Thymus (tissue), 14 donors: ENCODE results near the gene UBA5. TPM values are rescaled to one million over a fixed set of nuclear protein-coding genes. Genes with fewer than 3 reads are reported as not detected.
"Not testable (repeated sequence)": the region's sequence is repeated elsewhere in the genome, so short reads cannot be mapped to it uniquely, and the experiment has no call there.

ENCODE experiments used
- DNase-seq, 9 donors: peaks; one replicate each; pipeline ENCODE4 v3.0.0-alpha.2; 2013; ENCODE audit warnings: low spot score in 9 of 9, low read depth in 6 of 9, missing footprints in 1 of 9
- H3K27ac ChIP-seq, 2 donors: one replicate each; pipeline ENCODE4 v1.5.1; 2013; ENCODE audit warnings: control low read depth in 1 of 2, low read depth in 1 of 2, low read length in 1 of 2, mild to moderate bottlenecking in 1 of 2, moderate library complexity in 1 of 2
- H3K27me3 ChIP-seq, 2 donors: one replicate each; pipeline ENCODE4 v1.5.1; 2013; ENCODE audit warnings: low read length in 1 of 2; ENCODE audit not compliant: control insufficient read depth in 2 of 2, insufficient read depth in 1 of 2
- H3K36me3 ChIP-seq, 2 donors: one replicate each; pipeline ENCODE4 v1.5.1; 2013; ENCODE audit warnings: low read length in 1 of 2, mild to moderate bottlenecking in 1 of 2, moderate library complexity in 1 of 2; ENCODE audit not compliant: control insufficient read depth in 2 of 2, insufficient read depth in 2 of 2
- H3K4me1 ChIP-seq, 2 donors: one replicate each; pipeline ENCODE4 v1.5.1; 2013; ENCODE audit warnings: low read length in 2 of 2; ENCODE audit not compliant: control insufficient read depth in 2 of 2, insufficient read depth in 2 of 2
- H3K4me3 ChIP-seq, 2 donors: one replicate each; pipeline ENCODE4 v1.5.1; 2013; ENCODE audit warnings: low read length in 2 of 2, control low read depth in 1 of 2, mild to moderate bottlenecking in 1 of 2
- H3K9me3 ChIP-seq, 2 donors: one replicate each; pipeline ENCODE4 v1.5.1; 2013; ENCODE audit warnings: low read length in 1 of 2, mild to moderate bottlenecking in 1 of 2; ENCODE audit not compliant: control insufficient read depth in 2 of 2, insufficient read depth in 1 of 2
- WGBS: extraction: QIAGEN DNeasy Blood & Tissue Kit; methylation state at CpG from one replicate; pipeline ENCODE4 v1.1.7; 2013; 5-methylcytosine and 5-hydroxymethylcytosine counted together
- long read RNA-seq, 10 donors: transcript quantifications; one replicate each; lab custom pipeline, GENCODE V29; 2026
- polyA plus RNA-seq: library from polyadenylated mRNA; stranded (reverse); fragments of 200-250 nt; gene quantifications from one replicate; pipeline ENCODE4 v1.2.3, GENCODE V29; 2013
- total RNA-seq: library from RNA; stranded (reverse); fragments of 120-200 nt; gene quantifications from one replicate; pipeline ENCODE4 v1.2.4, GENCODE V29; 2013
- donor health status: healthy.

Gene UBA5
- total RNA-seq (33.9 TPM), polyA plus RNA-seq (42.6 TPM)
- long read RNA-seq, donor 1, partial matches to known transcripts, result 0 of 3 reads
- long read RNA-seq, donor 1, other reads (novel, unspliced or antisense), result 0 of 3 reads
- long read RNA-seq, donor 2, transcript UBA5-202 (12 exons, 3,705 nt), result major isoform, 37 of 151 reads
- long read RNA-seq, donor 2, transcript UBA5-212 (3 exons, 505 nt), result minor isoform, 10 of 151 reads
- long read RNA-seq, donor 2, partial matches to known transcripts, result 92 of 151 reads
- long read RNA-seq, donor 2, other reads (novel, unspliced or antisense), result 11 of 151 reads
- long read RNA-seq, donor 3, transcript UBA5-202 (12 exons, 3,705 nt), result major isoform, 12 of 52 reads
- long read RNA-seq, donor 3, partial matches to known transcripts, result 38 of 52 reads
- long read RNA-seq, donor 3, other reads (novel, unspliced or antisense), result 0 of 52 reads
- long read RNA-seq, donor 4, transcript UBA5-202 (12 exons, 3,705 nt), result major isoform, 5 of 14 reads
- long read RNA-seq, donor 4, partial matches to known transcripts, result 7 of 14 reads
- long read RNA-seq, donor 4, other reads (novel, unspliced or antisense), result 0 of 14 reads
- long read RNA-seq, donor 5, transcript UBA5-202 (12 exons, 3,705 nt), result major isoform, 9 of 52 reads
- long read RNA-seq, donor 5, partial matches to known transcripts, result 41 of 52 reads
- long read RNA-seq, donor 5, other reads (novel, unspliced or antisense), result 0 of 52 reads
- long read RNA-seq, donor 6, transcript UBA5-202 (12 exons, 3,705 nt), result major isoform, 9 of 22 reads
- long read RNA-seq, donor 6, partial matches to known transcripts, result 9 of 22 reads
- long read RNA-seq, donor 6, other reads (novel, unspliced or antisense), result 0 of 22 reads
- long read RNA-seq, donor 7, transcript UBA5-202 (12 exons, 3,705 nt), result major isoform, 15 of 24 reads
- long read RNA-seq, donor 7, partial matches to known transcripts, result 6 of 24 reads
- long read RNA-seq, donor 7, other reads (novel, unspliced or antisense), result 0 of 24 reads
- long read RNA-seq, donor 8, partial matches to known transcripts, result 0 of 2 reads
- long read RNA-seq, donor 8, other reads (novel, unspliced or antisense), result 0 of 2 reads
- long read RNA-seq, donor 9, transcript UBA5-202 (12 exons, 3,705 nt), result major isoform, 9 of 19 reads
- long read RNA-seq, donor 9, partial matches to known transcripts, result 7 of 19 reads
- long read RNA-seq, donor 9, other reads (novel, unspliced or antisense), result 0 of 19 reads
- long read RNA-seq, donor 10, transcript UBA5-202 (12 exons, 3,705 nt), result major isoform, 6 of 18 reads
- long read RNA-seq, donor 10, partial matches to known transcripts, result 9 of 18 reads
- long read RNA-seq, donor 10, other reads (novel, unspliced or antisense), result 0 of 18 reads

DNA sequence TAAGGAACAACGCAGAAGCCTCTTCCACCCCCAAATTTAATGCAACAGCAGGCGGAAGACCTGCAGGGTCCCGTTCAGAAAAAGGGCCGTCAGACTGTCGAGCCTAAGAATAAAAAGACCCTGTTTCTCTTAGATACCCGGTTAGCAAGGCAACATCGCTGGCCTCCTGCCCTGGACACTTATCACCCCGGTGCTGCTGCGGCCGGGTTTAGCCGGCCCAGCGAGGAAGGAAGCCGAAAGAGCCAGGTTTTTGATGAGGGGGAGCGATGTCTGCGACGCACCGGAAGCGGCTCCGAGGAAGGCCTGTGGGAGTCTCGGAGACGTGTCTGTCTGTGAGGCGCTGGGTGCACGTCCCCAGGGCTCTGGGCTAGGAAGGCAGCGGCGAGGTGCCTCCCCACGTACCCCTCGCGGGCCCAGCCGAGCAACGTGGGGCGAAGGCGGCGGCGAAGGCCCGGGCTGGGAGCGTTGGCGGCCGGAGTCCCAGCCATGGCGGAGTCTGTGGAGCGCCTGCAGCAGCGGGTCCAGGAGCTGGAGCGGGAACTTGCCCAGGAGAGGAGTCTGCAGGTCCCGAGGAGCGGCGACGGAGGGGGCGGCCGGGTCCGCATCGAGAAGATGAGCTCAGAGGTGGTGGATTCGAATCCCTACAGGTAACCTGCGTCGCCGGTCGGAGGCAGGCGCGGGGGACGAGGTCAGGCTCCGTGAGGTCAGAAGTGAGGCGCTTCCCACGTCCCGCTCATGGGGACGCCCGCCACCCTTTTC is at the start of gene UBA5:
TSS of gene UBA5 (plus strand) at position 278 of the 759 bp plus-strand sequence. CDS start at position 487, 209 bp downstream.
- DNase-seq, result peak; percentile 58 to 88 (median 70)
- WGBS, result under 1% methylated on average over 64 of the region's 64 CpGs
- Histone ChIP-seq H3K4me1 (peaks cover 3 to 8% of the 10 kb centered on the region in 2 donors), H3K36me3 (no peaks in the 10 kb centered on the region), H3K27me3 (no peaks in the 10 kb centered on the region), H3K27ac (peak within 1 kb of the TSS; percentile 83 to 87), H3K9me3 (no peaks in the 10 kb centered on the region), H3K4me3 (peak within 1 kb of the TSS; percentile 63 to 77)

DNA sequence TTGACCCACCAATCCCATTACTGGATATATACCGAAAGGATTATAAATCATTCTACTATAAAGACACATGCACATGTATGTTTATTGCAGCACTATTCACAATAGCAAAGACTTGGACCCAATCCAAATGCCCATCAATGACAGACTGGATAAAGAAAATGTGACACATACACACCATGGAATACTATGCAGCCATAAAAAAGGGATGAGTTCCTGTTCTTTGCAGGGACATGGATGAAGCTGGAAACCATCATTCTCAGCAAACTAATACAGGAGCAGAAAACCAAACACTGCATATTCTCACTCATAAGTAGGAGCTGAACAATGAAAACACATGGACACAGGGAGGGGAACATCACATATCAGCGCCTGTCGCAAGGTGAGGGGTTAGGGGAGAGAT is 44.8 kb upstream of the UBA5 start:
- not testable (repeated sequence) for H3K9me3 ChIP-seq, DNase-seq, H3K4me3 ChIP-seq, H3K27ac ChIP-seq, H3K4me1 ChIP-seq, H3K27me3 ChIP-seq, H3K36me3 ChIP-seq
- 96% methylated on average over 3 of the region's 3 CpGs for WGBS

DNA sequence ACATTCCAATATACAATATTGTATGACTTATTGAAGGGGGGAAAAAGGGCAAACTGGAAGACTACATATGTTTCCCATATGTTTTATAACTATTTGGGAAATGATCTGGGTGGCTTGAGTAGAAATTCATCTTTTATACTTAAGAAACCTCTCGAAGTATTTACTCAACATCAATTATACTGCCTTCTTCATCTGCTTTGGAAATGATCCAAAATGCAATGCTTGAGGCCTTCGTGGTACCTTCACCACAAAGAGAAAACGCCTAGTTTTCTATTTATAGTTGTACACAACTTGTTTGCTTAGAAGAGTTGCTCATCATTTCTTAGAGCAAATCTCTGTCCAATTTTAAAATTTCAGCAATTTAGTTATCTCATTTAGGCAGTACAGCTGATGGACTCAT is 44.2 kb upstream of the UBA5 start:
- no peaks in the 10 kb centered on the region for H3K36me3 ChIP-seq
- 56% methylated on average over 3 of the region's 3 CpGs for WGBS

DNA sequence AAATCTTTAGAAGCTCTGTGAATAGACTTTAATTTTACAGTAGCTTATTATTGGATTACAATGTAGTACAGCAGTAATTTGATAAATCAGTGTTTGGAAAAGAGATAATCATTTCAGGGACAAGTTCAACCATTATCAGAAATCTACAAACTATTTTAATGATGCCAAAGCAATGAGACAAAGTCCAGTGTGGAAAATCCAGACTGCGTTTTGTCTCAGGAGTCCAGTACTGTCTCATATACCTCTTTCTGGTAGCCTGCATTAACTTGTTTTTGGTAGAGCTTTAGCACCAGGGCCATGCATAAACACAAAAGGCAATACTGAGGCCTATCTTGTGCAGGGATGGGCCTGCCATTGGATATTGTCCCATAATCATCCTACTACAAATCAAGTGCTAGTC is 43.3 kb upstream of the UBA5 start:
- Histone ChIP-seq H3K4me1 (no peaks in the 10 kb centered on the region), H3K27ac (no peak overlapping the region), H3K4me3 (no peak overlapping the region), H3K27me3 (no peaks in the 10 kb centered on the region), H3K9me3 (no peaks in the 10 kb centered on the region), H3K36me3 (no peaks in the 10 kb centered on the region)
- WGBS, result 96% methylated on average over 1 of the region's 1 CpG
- DNase-seq, result no peak

More for the DNA sequence above, 44.2 kb upstream of the UBA5 start:
- no peak overlapping the region for H3K4me3 ChIP-seq
- no peak overlapping the region for H3K27ac ChIP-seq
- no peaks in the 10 kb centered on the region for H3K9me3 ChIP-seq
- DNase-seq, result no peak
- H3K27me3 ChIP-seq, result no peaks in the 10 kb centered on the region
- H3K4me1 ChIP-seq, result no peaks in the 10 kb centered on the region

DNA sequence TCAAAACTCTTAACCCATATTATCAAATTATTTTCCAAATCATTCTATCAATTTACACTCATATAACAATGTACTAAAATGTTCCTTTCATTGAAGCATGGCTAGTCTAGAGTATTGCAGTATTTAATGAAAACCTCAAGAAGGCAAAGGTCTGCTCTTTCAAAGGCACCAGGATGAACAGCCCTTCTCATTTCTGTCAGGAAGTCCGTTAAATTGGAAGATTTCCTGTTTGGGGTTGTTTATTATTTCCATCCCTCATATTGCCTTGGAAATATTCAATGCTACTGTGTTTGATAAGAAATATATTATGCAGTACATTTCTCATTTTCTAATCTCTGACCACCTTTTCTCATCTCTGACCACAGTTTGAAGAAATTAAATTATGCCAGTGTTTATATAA is 38.0 kb upstream of the UBA5 start:
- H3K4me1 ChIP-seq, result no peaks in the 10 kb centered on the region
- H3K27ac ChIP-seq, result no peak overlapping the region
- DNase-seq, result no peak
- H3K4me3 ChIP-seq, result no peak overlapping the region
- no peaks in the 10 kb centered on the region for H3K27me3 ChIP-seq
- H3K36me3 ChIP-seq, result peaks cover 0 to 9% of the 10 kb centered on the region in 2 donors
- WGBS, result 33% methylated on average over 1 of the region's 1 CpG
- no peaks in the 10 kb centered on the region for H3K9me3 ChIP-seq

DNA sequence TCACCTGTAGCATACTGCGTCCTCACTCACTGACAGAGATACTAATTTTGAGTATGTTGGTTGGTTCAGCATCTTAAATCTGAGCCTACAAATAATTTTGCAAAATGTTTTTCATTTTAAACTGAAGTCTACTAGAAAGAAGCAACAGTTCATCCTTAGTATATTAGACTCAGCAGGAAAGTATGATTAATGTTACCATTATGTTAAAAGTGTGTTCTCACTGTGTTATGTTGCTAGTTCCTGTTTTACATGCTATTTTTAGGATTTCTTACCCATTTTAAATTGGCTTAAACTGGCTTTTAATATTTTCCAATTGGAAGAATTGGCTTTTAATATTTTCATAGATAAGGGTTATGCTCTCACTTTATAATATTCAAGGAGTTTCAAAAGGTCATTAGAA is 37.4 kb upstream of the UBA5 start:
- WGBS, result 97% methylated on average over 1 of the region's 1 CpG
- DNase-seq, result no peak

DNA sequence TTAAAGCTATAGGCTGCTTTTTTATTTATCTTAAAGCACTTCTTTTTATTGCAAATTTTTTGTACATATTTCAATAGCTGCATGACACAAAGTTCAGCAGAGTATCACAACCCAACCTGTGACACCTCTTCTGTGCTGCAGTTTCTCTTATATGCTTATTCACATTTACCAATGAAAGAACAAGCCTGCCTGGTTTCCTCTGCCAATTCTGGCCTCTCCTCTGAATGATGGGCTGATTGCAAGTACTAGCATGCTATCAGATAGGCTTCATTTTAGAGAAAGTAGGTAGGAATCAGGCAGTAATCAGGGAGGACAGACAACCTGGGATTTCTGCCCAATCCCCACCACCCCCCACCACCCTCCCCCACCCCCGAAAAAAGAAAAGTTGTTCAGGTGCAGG is 36.5 kb upstream of the UBA5 start:
- Histone ChIP-seq H3K4me3 (no peak overlapping the region), H3K4me1 (no peaks in the 10 kb centered on the region), H3K27me3 (no peaks in the 10 kb centered on the region), H3K9me3 (no peaks in the 10 kb centered on the region), H3K27ac (no peak overlapping the region), H3K36me3 (peaks cover 0 to 19% of the 10 kb centered on the region in 2 donors)
- no peak for DNase-seq
- WGBS, result 100% methylated on average over 1 of the region's 1 CpG

More for the DNA sequence above, 37.4 kb upstream of the UBA5 start:
- no peaks in the 10 kb centered on the region for H3K27me3 ChIP-seq
- no peak overlapping the region for H3K4me3 ChIP-seq
- peaks cover 0 to 15% of the 10 kb centered on the region in 2 donors for H3K36me3 ChIP-seq
- H3K4me1 ChIP-seq, result no peaks in the 10 kb centered on the region
- H3K9me3 ChIP-seq, result no peaks in the 10 kb centered on the region
- H3K27ac ChIP-seq, result no peak overlapping the region

DNA sequence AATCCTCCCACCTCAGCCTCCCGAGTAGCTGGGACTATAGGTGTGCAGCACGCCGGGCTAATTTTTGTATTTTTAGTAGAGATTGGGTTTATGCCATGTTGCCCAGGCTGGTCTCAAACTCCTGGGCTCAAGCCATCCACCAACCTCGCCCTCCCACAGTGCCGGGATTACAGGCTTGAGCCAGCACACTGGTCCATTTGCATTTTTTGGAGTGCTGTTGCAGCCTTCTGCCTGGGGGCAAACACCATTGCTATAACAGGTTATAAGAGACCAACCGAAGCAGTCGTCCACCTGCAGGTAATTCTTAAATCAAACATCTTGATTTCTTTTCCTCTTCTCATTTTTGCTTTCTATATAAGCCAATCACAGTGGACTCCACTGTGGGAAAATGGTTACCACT is 35.3 kb upstream of the UBA5 start:
- H3K27ac ChIP-seq, result no peak overlapping the region
- peaks cover 0 to 19% of the 10 kb centered on the region in 2 donors for H3K36me3 ChIP-seq
- 98% methylated on average over 7 of the region's 7 CpGs for WGBS
- H3K4me3 ChIP-seq, result no peak overlapping the region
- H3K9me3 ChIP-seq, result no peaks in the 10 kb centered on the region
- DNase-seq, result no peak
- H3K27me3 ChIP-seq, result no peaks in the 10 kb centered on the region
- no peaks in the 10 kb centered on the region for H3K4me1 ChIP-seq
